ENCODE measurements around the gene EFNB2.
A peak's percentile ranks its signal among the peaks of the same experiment; 100 is the strongest.

EFNB2 gene

GRCh38 chr13:106455777-106456176, 79.7 kb downstream of the EFNB2 start:
- no peak overlapping the region for H3K4me3 ChIP-seq (ENCODE audit: low read length)
- DNase-seq (ENCODE audit: low read depth) = peak; percentile 47
- TF ChIP-seq CTCF (IDR thresholded peaks at IDR 0.05; ENCODE audit: insufficient read depth, low read depth, low read length, missing control alignments) = no peak

GRCh38 chr13:106455190-106455589, 80.3 kb downstream of the EFNB2 start:
- TF ChIP-seq CTCF (IDR thresholded peaks at IDR 0.05; ENCODE audit: insufficient read depth, low read depth, low read length, missing control alignments) = no peak
- no peak for DNase-seq (ENCODE audit: low read depth)
- no peak overlapping the region for H3K4me3 ChIP-seq (ENCODE audit: low read length)

GRCh38 chr13:106453101-106453500, 82.4 kb downstream of the EFNB2 start:
- H3K4me3 ChIP-seq (ENCODE audit: low read length) = no peak overlapping the region
- TF ChIP-seq CTCF (IDR thresholded peaks at IDR 0.05; ENCODE audit: insufficient read depth, low read depth, low read length, missing control alignments) = no peak
- no peak for DNase-seq (ENCODE audit: low read depth)

- TF ChIP-seq CTCF (IDR thresholded peaks at IDR 0.05; ENCODE audit: insufficient read depth, low read depth, low read length, missing control alignments) = no peak
- no peak overlapping the region for H3K4me3 ChIP-seq (ENCODE audit: low read length)
- DNase-seq (ENCODE audit: low read depth) = no peak
Observed at GRCh38 chr13:106450991-106451390, 84.5 kb downstream of the EFNB2 start.

GRCh38 chr13:106449096-106449495, 86.4 kb downstream of the EFNB2 start:
- no peak for TF ChIP-seq CTCF (IDR thresholded peaks at IDR 0.05; ENCODE audit: insufficient read depth, low read depth, low read length, missing control alignments)
- no peak overlapping the region for H3K4me3 ChIP-seq (ENCODE audit: low read length)
- no peak for DNase-seq (ENCODE audit: low read depth)

DNA sequence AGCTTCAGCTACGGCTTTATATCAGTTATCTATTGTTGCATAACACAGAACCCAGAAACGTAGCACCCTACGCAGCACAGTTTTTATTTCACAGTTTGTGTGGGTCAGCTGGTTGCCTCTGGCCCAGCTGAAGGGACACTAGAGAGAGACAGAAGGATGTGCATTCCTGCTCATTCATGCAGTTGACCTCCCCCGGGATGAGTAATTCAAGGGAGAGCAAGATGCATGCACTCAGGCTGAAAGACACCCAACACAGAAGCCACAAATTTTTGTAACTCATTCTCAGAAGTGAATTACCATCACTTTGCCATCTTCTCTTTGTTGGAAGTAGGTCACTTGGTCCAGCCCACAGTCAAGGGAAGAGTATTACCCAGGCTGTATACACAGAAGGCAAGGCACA, 89.5 kb downstream of the EFNB2 start:
- no peak overlapping the region for H3K4me3 ChIP-seq (ENCODE audit: low read length)
- TF ChIP-seq CTCF (IDR thresholded peaks at IDR 0.05; ENCODE audit: insufficient read depth, low read depth, low read length, missing control alignments) = no peak
- peak; percentile 29 for DNase-seq (ENCODE audit: low read depth)

GRCh38 chr13:106443607-106444322, 91.7 kb downstream of the EFNB2 start:
- no peak overlapping the region for H3K4me3 ChIP-seq (ENCODE audit: low read length)
- no peak for DNase-seq (ENCODE audit: low read depth)
- no peak for TF ChIP-seq CTCF (IDR thresholded peaks at IDR 0.05; ENCODE audit: insufficient read depth, low read depth, low read length, missing control alignments)

Data from epithelial cell of esophagus (primary cell).